Heart right ventricle (tissue), 16 donors: ENCODE results near the gene SLC2A1. TPM values are rescaled to one million over a fixed set of nuclear protein-coding genes. Genes with fewer than 3 reads are reported as not detected.
"Not testable (repeated sequence)": the region's sequence is repeated elsewhere in the genome, so short reads cannot be mapped to it uniquely, and the experiment has no call there.

Experiments used
- ATAC-seq, 8 donors: fragments of 200-7000 bp; cut with Tn5 transposase; one replicate each; pipeline ENCODE4 v1.9.1; 2020; ENCODE audit warnings: mild to moderate bottlenecking in 8 of 8, moderate library complexity in 8 of 8, moderate number of reproducible peaks in 1 of 8
- DNase-seq, 2 donors: peaks; one replicate each; pipeline ENCODE4 v3.0.0-alpha.2; 2020
- H3K27ac ChIP-seq, 10 donors: fragments of 200-600 bp; sonication (generic) in 2 of 10; one replicate each; pipeline versions ENCODE4 v1.5.0 to v1.8.0; 2020 to 2022; ENCODE audit warnings: mild to moderate bottlenecking in 3 of 10
- H3K27me3 ChIP-seq, 7 donors: fragments of 200-600 bp; one replicate each; pipeline ENCODE4 v1.8.0; 2021 to 2022; ENCODE audit warnings: mild to moderate bottlenecking in 2 of 7
- H3K36me3 ChIP-seq, 9 donors: fragments of 200-600 bp; sonication (generic) in 1 of 9; one replicate each; pipeline versions ENCODE4 v1.5.0 to v1.8.0; 2020 to 2022; ENCODE audit warnings: mild to moderate bottlenecking in 2 of 9
- H3K4me1 ChIP-seq, 9 donors: fragments of 200-600 bp; sonication (generic) in 1 of 9; one replicate each; pipeline versions ENCODE4 v1.5.0 to v1.8.0; 2020 to 2022; ENCODE audit warnings: mild to moderate bottlenecking in 4 of 9
- H3K4me3 ChIP-seq, 10 donors: fragments of 200-600 bp; sonication (generic) in 2 of 10; one replicate each; pipeline versions ENCODE4 v1.5.0 to v1.8.0; 2020 to 2022; ENCODE audit warnings: mild to moderate bottlenecking in 7 of 10, moderate library complexity in 2 of 10
- H3K9me3 ChIP-seq, 11 donors: fragments of 200-600 bp in 10 of 11; sonication (generic) in 2 of 11; one replicate each; pipeline versions ENCODE4 v1.5.0 to v1.8.0; 2013 to 2022; ENCODE audit warnings: mild to moderate bottlenecking in 2 of 11, control low read depth in 1 of 11, moderate library complexity in 1 of 11
- CTCF ChIP-seq, 9 donors: fragments of 200-600 bp; sonication (generic) in 2 of 9; IDR thresholded peaks; one replicate each; pipeline versions ENCODE4 v1.5.0 to v1.8.0; 2021 to 2022; ENCODE audit warnings: antibody characterized with exemption in 9 of 9, mild to moderate bottlenecking in 5 of 9, moderate library complexity in 1 of 9
- WGBS, 2 donors: extraction: QIAGEN DNeasy Blood & Tissue Kit; methylation state at CpG; one replicate each; pipeline ENCODE4 v1.1.7; 2013; ENCODE audit warnings: inconsistent platforms in 1 of 2; 5-methylcytosine and 5-hydroxymethylcytosine counted together
- intact Hi-C, 10 donors: fragments of 100-400 bp; cut with DNase I; formaldehyde crosslinking; loops; one replicate each; pipeline versions ENCODE4 v1.11.1 to v1.14.2; 2022
- polyA plus RNA-seq, 2 donors: library from polyadenylated mRNA; stranded (reverse); fragments of 200-250 nt; gene quantifications; one replicate each; pipeline ENCODE4 v1.2.3, GENCODE V29; 2013
- total RNA-seq, 10 donors: library from RNA; stranded (reverse); fragmentation: NEBNext Ultra II Directional in 3 of 10; extraction: Animal tissue kit (Norgen Biotek cat#: 25700) in 3 of 10; gene quantifications; one replicate each; pipeline versions ENCODE4 v1.2.1 to v1.2.4, GENCODE V29; 2021 to 2023
- donor health status: Arrhythmogenic right ventricular cardiomyopathy.
- donor health status: ischemic (EF 13 %, LVEDD 7.1; RV severe dilation, severe dysfunction).
- donor health status: healthy with polysubstance abuse.
- donor health status: DM: no; HTN: yes; CAD: no.
- donor health status: DM: no; HTN: no; CAD: no.
- donor health status: ischemic (EF 25% LVEDD 6.9; RV normal size, moderate dysfunction).
- donor health status: ischemic (EF 25% LVEDD 5.7; RV mildly dilated, moderate dysfunction).
- donor health status: healthy.
- donor health status: DM: yes; HTN: yes; CAD: no.
- donor health status: Ischemic cardiomyopathy.
- donor health status: ischemic (EF 35%, LVEDD 5.7; RV mildly dilated, moderate dysfunction).
- donor health status: nonischemic (EF 11% LVEDD 7.7; RV severe dilation, severe dysfunction).
- donor health status: DM: yes; HTN: yes; CAD: no.
- donor health status: PGD.
- donor health status: ischemic (EF 29% LVEDD 5.4; RV normal size, mild dysfunction).
- donor health status: nonischemic (EF 23%, LVEDD 6.1; RV moderate dilation, normal function).

The SLC2A1 gene
- total and polyA plus RNA-seq, 12 donors = 6.7 to 98.7 (median 28.9) TPM

GRCh38 chr1:42904434-42904833, 54.2 kb downstream of the SLC2A1 start:
- H3K4me3 ChIP-seq = no peak overlapping the region
- no peaks in the 10 kb centered on the region for H3K4me1 ChIP-seq
- no peak for DNase-seq
- H3K9me3 ChIP-seq = no peaks in the 10 kb centered on the region
- peaks cover 0 to 14% (median 0%) of the 10 kb centered on the region in 7 donors for H3K27me3 ChIP-seq
- no peaks in the 10 kb centered on the region for H3K36me3 ChIP-seq
- no peak for ATAC-seq
- TF ChIP-seq CTCF (IDR thresholded peaks at IDR 0.05) = no peak
- H3K27ac ChIP-seq = no peak overlapping the region
- WGBS, 2 donors = 89 to 100% methylated on average over 1 of the region's 1 CpG
- intact Hi-C loops = no loop called here

GRCh38 chr1:42899960-42900359, 58.7 kb downstream of the SLC2A1 start:
- H3K4me3 ChIP-seq, ATAC-seq, intact Hi-C loops, DNase-seq, H3K27ac ChIP-seq, H3K4me1 ChIP-seq, H3K36me3 ChIP-seq: not testable (repeated sequence)
- Histone ChIP-seq H3K27me3 (peaks cover 0 to 14% (median 0%) of the 10 kb centered on the region in 7 donors), H3K9me3 (peaks cover 0 to 19% (median 5%) of the 10 kb centered on the region in 11 donors)
- 89 to 97% methylated on average over 4 of the region's 4 CpGs for WGBS, 2 donors

- no peaks in the 10 kb centered on the region for H3K4me1 ChIP-seq
- no peak for ATAC-seq
- intact Hi-C loops = no loop called here
- H3K9me3 ChIP-seq = peaks cover 0 to 8% (median 0%) of the 10 kb centered on the region in 11 donors
- H3K27me3 ChIP-seq = peaks cover 0 to 5% (median 0%) of the 10 kb centered on the region in 7 donors
- DNase-seq = no peak
- WGBS, 2 donors = 68 to 70% methylated on average over 5 of the region's 5 CpGs
- no peak overlapping the region for H3K4me3 ChIP-seq
- H3K27ac ChIP-seq = no peak overlapping the region
- TF ChIP-seq CTCF (IDR thresholded peaks at IDR 0.05) = no peak
- H3K36me3 ChIP-seq = no peaks in the 10 kb centered on the region
These were observed 67.1 kb downstream of the SLC2A1 start for GRCh38 chr1:42891465-42892138.

GRCh38 chr1:42889264-42889663, 69.4 kb downstream of the SLC2A1 start:
- H3K4me3 ChIP-seq = no peak overlapping the region

More at GRCh38 chr1:42889264-42889663, 69.4 kb downstream of the SLC2A1 start:
- DNase-seq (no peak), ATAC-seq (no peak)
- Histone ChIP-seq H3K36me3 (no peaks in the 10 kb centered on the region), H3K27me3 (peaks cover 0 to 8% (median 0%) of the 10 kb centered on the region in 7 donors), H3K4me1 (no peaks in the 10 kb centered on the region), H3K27ac (no peak overlapping the region), H3K9me3 (peaks cover 0 to 1% (median 0%) of the 10 kb centered on the region in 11 donors)
- WGBS, 2 donors = 87 to 97% methylated on average over 4 of the region's 4 CpGs
- intact Hi-C loops = no loop called here
- no peak for TF ChIP-seq CTCF (IDR thresholded peaks at IDR 0.05)
